Limb (tissue), 2 donors: ENCODE measurements around the gene MOCS2.

ENCODE experiments used
- DNase-seq, 2 donors: peaks; one replicate each; pipeline ENCODE4 v3.0.0-alpha.2; 2016; ENCODE audit errors: extremely low spot score in 2 of 2

Gene MOCS2

GRCh38 chr5:53052499-53052898 lies 57.1 kb downstream of the MOCS2 start:
- DNase-seq: no peak

- DNase-seq: no peak
Observed at GRCh38 chr5:53048248-53048647, 61.3 kb downstream of the MOCS2 start.
